ENCODE measurements around the gene NHLRC4.

Gene NHLRC4

DNA sequence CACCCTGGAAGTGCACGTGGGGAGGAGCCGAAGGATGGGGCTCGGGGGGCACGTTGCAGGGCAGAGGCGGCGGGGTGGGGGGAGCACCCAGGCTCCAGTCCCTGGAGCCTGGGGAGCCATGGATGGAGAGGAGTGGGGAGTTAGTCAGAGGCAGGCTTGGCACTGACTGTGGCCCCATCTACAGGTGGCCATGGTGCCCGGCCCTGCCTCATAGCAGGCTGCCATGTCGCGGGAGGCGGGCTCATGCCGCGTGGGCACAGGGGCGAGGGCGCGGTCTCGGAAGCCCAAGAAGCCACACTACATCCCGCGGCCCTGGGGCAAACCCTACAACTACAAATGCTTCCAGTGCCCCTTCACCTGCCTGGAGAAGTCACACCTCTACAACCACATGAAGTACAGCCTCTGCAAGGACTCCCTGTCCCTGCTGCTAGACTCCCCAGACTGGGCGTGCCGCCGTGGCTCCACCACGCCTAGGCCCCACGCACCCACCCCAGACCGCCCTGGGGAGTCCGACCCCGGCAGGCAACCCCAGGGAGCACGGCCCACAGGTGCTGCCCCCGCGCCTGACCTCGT lies 3.6 kb upstream of the NHLRC4 start:
- TF ChIP-seq PAX5 (IDR thresholded peaks at IDR 0.05; ENCODE audit: insufficient read depth, low read length, severe bottlenecking), result no peak
- no peak for TF ChIP-seq POLR2AphosphoS5 (IDR thresholded peaks at IDR 0.05; ENCODE audit: low read depth, low read length)
- TF ChIP-seq TAF1 (IDR thresholded peaks at IDR 0.05; ENCODE audit: low read depth, low read length), result no peak
- no peak for TF ChIP-seq SPI1 (IDR thresholded peaks at IDR 0.05; ENCODE audit: low read depth, low read length)
- no peak for TF ChIP-seq POLR2A (IDR thresholded peaks at IDR 0.05; ENCODE audit: low read depth, low read length)
- TF ChIP-seq POU2F2 (IDR thresholded peaks at IDR 0.05; ENCODE audit: low read depth, low read length), result no peak

DNA sequence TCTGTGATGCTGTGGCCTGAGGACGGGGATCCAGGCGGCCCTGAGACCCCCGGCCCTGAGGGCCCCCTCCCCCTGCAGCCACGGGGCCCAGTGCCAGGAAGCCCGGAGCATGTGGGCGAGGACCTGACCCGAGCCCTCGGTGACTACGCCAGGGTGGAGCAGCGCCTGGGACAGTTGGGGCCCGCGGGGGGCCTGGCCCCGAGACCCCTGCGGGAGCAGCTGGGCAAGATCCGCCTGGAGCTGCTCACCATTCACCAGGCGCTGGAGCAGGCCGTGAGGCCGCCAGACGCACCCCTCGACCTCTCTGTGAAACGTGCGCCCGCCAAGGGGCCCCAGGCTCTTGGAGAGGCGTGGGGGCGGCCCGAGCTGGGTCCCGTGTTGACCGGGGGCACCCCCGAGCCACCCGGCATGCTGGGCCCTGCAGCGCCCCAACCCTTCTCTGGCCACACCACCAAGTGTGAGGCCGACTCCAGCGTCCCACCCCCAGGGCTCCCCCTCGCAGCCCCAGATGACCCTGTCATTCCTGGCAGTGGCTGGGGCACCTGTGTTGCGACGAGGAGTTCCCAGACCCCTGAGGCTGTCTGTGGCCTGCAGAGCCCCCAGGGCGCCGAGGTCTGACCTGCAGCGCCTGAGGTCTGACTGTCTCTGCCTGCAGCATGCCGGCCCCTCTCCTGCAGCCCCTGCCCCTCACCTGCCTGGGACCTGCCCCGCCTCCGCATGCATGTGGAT lies 2.0 kb upstream of the NHLRC4 start:
- no peak for TF ChIP-seq POLR2A (IDR thresholded peaks at IDR 0.05; ENCODE audit: low read depth, low read length)
- no peak for TF ChIP-seq SPI1 (IDR thresholded peaks at IDR 0.05; ENCODE audit: low read depth, low read length)
- TF ChIP-seq PAX5 (IDR thresholded peaks at IDR 0.05; ENCODE audit: insufficient read depth, low read length, severe bottlenecking), result no peak
- TF ChIP-seq POLR2AphosphoS5 (IDR thresholded peaks at IDR 0.05; ENCODE audit: low read depth, low read length), result no peak
- TF ChIP-seq POU2F2 (IDR thresholded peaks at IDR 0.05; ENCODE audit: low read depth, low read length), result no peak
- TF ChIP-seq TAF1 (IDR thresholded peaks at IDR 0.05; ENCODE audit: low read depth, low read length), result no peak
- FAIRE-seq (no peak), DNase-seq (ENCODE audit: insufficient read length, low spot score) (no peak)

More for the DNA sequence above, 3.6 kb upstream of the NHLRC4 start:
- FAIRE-seq (no peak), DNase-seq (ENCODE audit: insufficient read length, low spot score) (no peak)

DNA sequence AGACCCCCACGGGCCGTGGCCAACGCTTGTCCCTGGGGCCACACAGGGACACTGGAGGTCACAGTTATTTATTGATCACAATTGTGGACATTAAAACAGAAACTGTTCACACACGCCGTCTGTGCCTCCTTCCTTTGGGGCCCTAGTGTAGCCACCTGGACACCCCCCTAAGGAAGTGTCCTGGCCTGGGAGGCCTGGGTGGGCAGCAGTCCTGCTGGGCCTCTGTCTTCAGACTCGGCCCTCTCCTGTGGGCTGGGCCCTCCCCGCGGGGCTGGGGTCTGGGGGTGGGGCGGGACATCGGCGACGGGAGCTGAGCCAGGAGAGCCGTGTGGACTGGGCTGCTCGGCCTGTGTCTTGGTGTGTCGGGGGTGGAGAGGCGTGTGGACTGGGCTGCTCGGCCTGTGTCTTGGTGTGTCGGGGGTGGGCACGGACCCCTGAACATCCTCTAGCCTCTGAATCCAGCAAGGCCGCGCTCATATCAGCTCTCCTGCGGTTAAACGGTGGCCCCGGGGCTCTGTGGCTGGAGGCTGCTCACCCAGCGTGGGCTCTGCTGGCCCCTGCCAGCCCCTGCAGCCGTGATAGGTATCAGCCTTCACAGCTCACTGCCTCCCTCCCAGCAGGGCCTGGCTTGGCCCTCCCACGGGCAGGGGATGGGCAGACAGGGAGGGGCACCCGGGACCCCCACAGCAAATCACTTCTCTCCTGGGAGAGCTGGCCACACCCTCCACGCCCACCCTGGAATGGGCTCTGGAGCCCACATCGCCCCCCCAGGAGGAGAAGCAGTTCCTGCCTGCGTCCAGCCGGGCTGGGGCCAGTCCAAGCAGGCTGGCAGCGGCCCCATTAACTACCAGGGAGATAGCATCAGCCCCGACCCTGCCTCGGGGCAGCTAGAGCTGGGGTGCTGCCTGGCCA lies 1.1 kb upstream of the NHLRC4 start:
- TF ChIP-seq TAF1 (IDR thresholded peaks at IDR 0.05; ENCODE audit: low read depth, low read length) (no peak), SPI1 (IDR thresholded peaks at IDR 0.05; ENCODE audit: low read depth, low read length) (no peak), POLR2AphosphoS5 (IDR thresholded peaks at IDR 0.05; ENCODE audit: low read depth, low read length) (no peak), PAX5 (IDR thresholded peaks at IDR 0.05; ENCODE audit: insufficient read depth, low read length, severe bottlenecking) (no peak), POLR2A (IDR thresholded peaks at IDR 0.05; ENCODE audit: low read depth, low read length) (no peak), POU2F2 (IDR thresholded peaks at IDR 0.05; ENCODE audit: low read depth, low read length) (no peak)
- FAIRE-seq (no peak), DNase-seq (ENCODE audit: insufficient read length, low spot score) (no peak)

DNA sequence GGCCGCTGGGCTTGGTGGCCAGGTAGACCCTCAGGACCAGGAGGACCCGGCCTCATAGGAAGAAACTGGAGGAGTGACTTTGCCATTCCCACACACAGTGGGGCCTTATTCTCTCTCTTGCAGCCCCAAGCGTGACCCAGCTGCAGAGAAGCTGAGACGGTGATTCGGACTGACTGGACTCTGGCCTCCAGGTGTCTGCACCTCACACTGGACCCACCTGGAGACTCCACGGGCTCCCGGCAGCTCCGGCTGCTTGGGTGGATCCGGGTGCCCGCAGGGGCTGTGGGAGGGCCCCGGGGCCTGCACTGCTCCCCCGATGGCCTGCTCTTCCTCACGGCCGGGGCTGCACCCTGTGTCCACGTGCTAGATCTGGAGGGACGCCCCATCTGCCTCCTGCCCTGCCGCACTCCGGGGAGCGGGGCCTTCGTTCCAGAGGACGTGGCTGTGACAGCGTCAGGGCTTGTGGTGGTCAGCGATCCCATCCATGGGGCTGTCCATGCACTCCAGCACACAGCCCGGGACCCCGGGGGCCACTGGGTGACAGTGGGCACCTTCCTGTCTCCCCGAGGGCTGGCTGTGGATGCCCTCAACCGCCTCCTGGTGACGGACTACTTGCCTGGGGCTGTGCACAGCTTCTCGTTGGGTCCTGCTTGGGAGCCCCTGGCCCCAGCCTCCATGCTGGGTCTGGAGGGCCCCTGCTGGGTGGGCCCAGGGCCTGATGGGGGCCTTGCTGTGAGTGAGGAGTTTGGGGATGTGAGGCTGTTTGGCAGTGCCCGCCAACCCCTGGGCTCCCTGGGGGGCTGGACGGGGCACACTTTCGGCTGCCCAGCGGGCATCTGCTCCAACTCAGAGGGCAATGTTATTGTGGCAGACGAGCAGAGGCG lies 810 bp downstream of the NHLRC4 start:
- no peak for DNase-seq (ENCODE audit: insufficient read length, low spot score)
- TF ChIP-seq POLR2A (IDR thresholded peaks at IDR 0.05; ENCODE audit: low read depth, low read length) (no peak), POLR2AphosphoS5 (IDR thresholded peaks at IDR 0.05; ENCODE audit: low read depth, low read length) (no peak), SPI1 (IDR thresholded peaks at IDR 0.05; ENCODE audit: low read depth, low read length) (no peak), PAX5 (IDR thresholded peaks at IDR 0.05; ENCODE audit: insufficient read depth, low read length, severe bottlenecking) (no peak), POU2F2 (IDR thresholded peaks at IDR 0.05; ENCODE audit: low read depth, low read length) (no peak), TAF1 (IDR thresholded peaks at IDR 0.05; ENCODE audit: low read depth, low read length) (no peak)
- no peak for FAIRE-seq

DNA sequence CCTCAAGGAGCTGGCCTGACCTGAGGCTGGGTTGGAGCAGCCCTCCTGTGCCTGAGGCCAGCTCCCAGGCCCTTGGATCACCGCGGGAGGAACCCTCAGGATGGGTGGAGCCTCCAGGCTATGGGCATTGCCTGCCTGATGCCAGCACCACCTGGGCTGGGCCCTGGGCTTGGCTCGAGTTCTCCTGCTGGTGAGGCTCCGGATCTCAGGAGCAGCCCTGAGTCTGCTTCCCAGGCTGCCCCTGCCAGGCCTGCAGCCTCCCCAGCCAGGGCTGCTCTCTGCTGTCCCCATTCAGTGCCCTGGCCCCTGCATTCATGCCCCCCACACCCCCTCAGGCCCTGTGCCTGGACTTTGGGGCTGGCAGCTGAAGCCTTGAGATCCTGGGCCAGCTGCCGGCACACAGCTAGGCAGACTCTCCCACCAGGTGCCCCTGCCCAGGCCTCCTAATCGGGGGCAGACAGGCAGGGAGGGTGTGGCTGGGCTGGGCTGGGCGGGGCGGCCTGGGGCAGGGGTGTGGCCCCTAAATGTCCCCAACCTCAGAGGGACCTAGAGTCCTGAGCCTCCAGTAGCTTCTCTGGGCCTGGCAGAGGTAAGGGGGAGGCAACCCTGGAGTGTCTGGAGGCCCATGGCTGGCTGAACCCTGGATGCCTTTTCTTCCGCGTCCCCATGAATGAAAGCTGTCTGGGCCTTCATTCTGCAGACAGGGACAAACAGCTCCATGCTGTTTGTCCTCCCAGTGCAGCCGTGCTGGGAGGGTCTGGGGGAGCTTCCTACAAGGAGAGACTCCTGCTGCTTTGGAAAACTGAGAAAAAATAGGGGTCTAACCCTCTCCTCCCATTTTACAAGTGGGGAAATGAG lies 1.8 kb downstream of the NHLRC4 start:
- FAIRE-seq, result no peak
- TF ChIP-seq POLR2AphosphoS5 (IDR thresholded peaks at IDR 0.05; ENCODE audit: low read depth, low read length), result no peak
- TF ChIP-seq PAX5 (IDR thresholded peaks at IDR 0.05; ENCODE audit: insufficient read depth, low read length, severe bottlenecking), result no peak
- TF ChIP-seq POU2F2 (IDR thresholded peaks at IDR 0.05; ENCODE audit: low read depth, low read length), result no peak
- TF ChIP-seq TAF1 (IDR thresholded peaks at IDR 0.05; ENCODE audit: low read depth, low read length), result no peak
- no peak for TF ChIP-seq POLR2A (IDR thresholded peaks at IDR 0.05; ENCODE audit: low read depth, low read length)
- TF ChIP-seq SPI1 (IDR thresholded peaks at IDR 0.05; ENCODE audit: low read depth, low read length), result no peak
- DNase-seq (ENCODE audit: insufficient read length, low spot score), result no peak

DNA sequence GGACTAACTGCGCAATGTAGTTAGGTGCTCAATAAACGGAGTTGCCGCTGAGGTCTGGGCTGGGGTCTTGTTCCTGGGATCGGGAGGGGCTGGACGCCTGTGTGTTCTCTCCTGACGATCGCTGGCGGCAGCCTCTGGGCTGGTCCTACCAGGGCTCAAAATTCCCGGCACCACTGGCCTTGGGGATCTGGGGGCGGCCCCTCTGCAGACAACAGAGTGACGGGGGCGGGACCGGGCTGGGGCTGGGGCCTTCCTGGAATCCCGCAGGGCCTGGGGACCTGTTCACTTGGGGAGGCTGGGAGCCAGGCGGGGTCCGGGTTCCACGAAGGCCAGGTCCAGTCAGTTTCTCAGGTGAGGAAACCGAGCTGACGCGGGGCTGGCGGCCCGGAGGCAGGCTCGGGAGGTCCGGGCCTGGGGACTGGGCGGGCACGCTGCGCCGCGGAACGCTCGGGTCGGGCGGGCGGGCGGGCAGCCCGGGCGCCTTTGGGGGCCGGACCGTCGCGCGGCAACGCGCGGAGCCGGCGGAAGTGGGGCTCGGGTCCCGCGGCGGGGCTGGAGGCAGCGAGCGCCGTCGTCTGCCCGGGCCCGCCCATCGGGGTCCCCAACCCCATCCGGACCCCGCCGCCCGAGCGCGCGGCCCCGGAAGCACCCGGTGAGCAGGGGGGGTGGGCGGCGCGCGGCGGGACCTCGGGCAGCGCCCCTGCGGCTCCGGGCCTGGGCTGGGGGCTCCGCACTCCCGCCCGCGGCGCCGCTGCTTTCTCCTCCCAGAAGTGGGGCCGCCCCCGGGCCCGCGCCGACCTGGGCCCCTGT lies 2.8 kb downstream of the NHLRC4 start, which contains the start of gene PIGQ:
PIGQ (plus strand) TSS at position 524 of the 810 bp plus-strand sequence. CDS start 4,107 bp downstream, outside the sequence.
- TF ChIP-seq POLR2A (IDR thresholded peaks at IDR 0.05; ENCODE audit: low read depth, low read length), result no peak
- no peak for TF ChIP-seq PAX5 (IDR thresholded peaks at IDR 0.05; ENCODE audit: insufficient read depth, low read length, severe bottlenecking)
- TF ChIP-seq POU2F2 (IDR thresholded peaks at IDR 0.05; ENCODE audit: low read depth, low read length), result no peak
- no peak for TF ChIP-seq SPI1 (IDR thresholded peaks at IDR 0.05; ENCODE audit: low read depth, low read length)
- no peak for TF ChIP-seq POLR2AphosphoS5 (IDR thresholded peaks at IDR 0.05; ENCODE audit: low read depth, low read length)
- TF ChIP-seq TAF1 (IDR thresholded peaks at IDR 0.05; ENCODE audit: low read depth, low read length), result no peak
- DNase-seq (ENCODE audit: insufficient read length, low spot score) (peak; percentile 96), FAIRE-seq (no peak)
